Adrenal gland (tissue), 12 donors: ENCODE measurements around the gene TMEM134. TPM values are rescaled to one million over a fixed set of nuclear protein-coding genes. Genes with fewer than 3 reads are reported as not detected.
"Not testable (repeated sequence)": the region's sequence is repeated elsewhere in the genome, so short reads cannot be mapped to it uniquely, and the experiment has no call there.

Experiments used
- DNase-seq, 7 donors: peaks; one replicate each; pipeline ENCODE4 v3.0.0-alpha.2; 2019 to 2020
- H3K27ac ChIP-seq, 5 donors: fragments of 200-600 bp; sonication (generic) in 4 of 5; 1 replicate in 3 of 5; 2 replicates in 2 of 5; pipeline versions ENCODE4 v1.5.1 to v1.8.0; 2016 to 2020; ENCODE audit warnings: mild to moderate bottlenecking in 1 of 5
- H3K27me3 ChIP-seq: fragments of 200-600 bp; 2 replicates; pipeline ENCODE4 v1.8.0; 2021
- H3K36me3 ChIP-seq, 2 donors: fragments of 200-600 bp; replicated peaks in 1 of 2; 1 replicate in 1 of 2; 2 replicates in 1 of 2; pipeline versions ENCODE4 v1.5.1 to v1.8.0; 2018 to 2022
- H3K4me1 ChIP-seq, 2 donors: fragments of 200-600 bp; replicated peaks in 1 of 2; 1 replicate in 1 of 2; 2 replicates in 1 of 2; pipeline versions ENCODE4 v1.5.1 to v1.8.0; 2018 to 2021
- H3K4me3 ChIP-seq, 4 donors: fragments of 200-600 bp; sonication (generic) in 3 of 4; one replicate each; pipeline ENCODE4 v1.5.1; 2016 to 2018
- H3K9me3 ChIP-seq, 3 donors: fragments of 200-600 bp; sonication (generic) in 1 of 3; replicated peaks in 1 of 3; 1 replicate in 2 of 3; 2 replicates in 1 of 3; pipeline versions ENCODE4 v1.5.1 to v1.8.0; 2016 to 2021
- CTCF ChIP-seq, 6 experiments: fragments of 450-650 bp in 4 of 6; fragments of 200-600 bp in 2 of 6; sonication (generic) in 1 of 6; IDR thresholded peaks; 1 replicate in 5 of 6; 2 replicates in 1 of 6; pipeline versions ENCODE4 v1.5.1 to v1.8.0; 2016 to 2021; ENCODE audit warnings: antibody characterized with exemption in 6 of 6, mild to moderate bottlenecking in 2 of 6, moderate library complexity in 1 of 6
- POLR2A ChIP-seq, 2 donors: fragments of 450-650 bp; IDR thresholded peaks; one replicate each; pipeline ENCODE4 v1.6.1; 2017; ENCODE audit warnings: antibody characterized with exemption in 2 of 2, mild to moderate bottlenecking in 2 of 2, moderate library complexity in 1 of 2
- WGBS, 4 donors: extraction: QIAGEN DNeasy Blood & Tissue Kit in 2 of 4; methylation state at CpG; one replicate each; pipeline versions ENCODE4 v1.1.5 to v1.1.7; 2013 to 2017; 5-methylcytosine and 5-hydroxymethylcytosine counted together
- intact Hi-C, 2 donors: fragments of 100-400 bp; cut with DNase I; formaldehyde crosslinking; loops; one replicate each; pipeline versions ENCODE4 v1.14.1 to v1.15.0; 2022 to 2023
- polyA plus RNA-seq, 3 donors: library from polyadenylated mRNA; stranded (reverse); fragments of 200-250 nt in 2 of 3; fragments of 350-450 nt in 1 of 3; fragmentation: Illumina TruSeq in 1 of 3; extraction: RNeasy Lipid Tissue Mini Kit (QIAGEN cat#74804) in 1 of 3; gene quantifications; one replicate each; pipeline ENCODE4 v1.2.3, GENCODE V29; 2013 to 2014
- total RNA-seq, 9 donors: library from RNA; depleted of rRNA in 4 of 9; stranded (reverse); fragments of >200 nt in 4 of 9; fragments of 120-200 nt in 1 of 9; fragmentation: NEBNext Ultra II Directional in 1 of 9; extraction: Animal tissue kit (Norgen Biotek cat#: 25700) in 1 of 9; gene quantifications; one replicate each; pipeline versions ENCODE4 v1.1.0 to v1.2.4, GENCODE V29; 2013 to 2023
- donor health status: healthy with polysubstance abuse.
- donor health status: Bipolar disorder and iron deficiency.
- donor health status: DM: yes; HTN: yes; CAD: no.
- donor health status: DM: no; HTN: no; CAD: no.
- donor health status: DM: no; HTN: no; CAD: no.
- donor health status: DM: yes; HTN: yes; CAD: no.

The TMEM134 gene
- total and polyA plus RNA-seq, 12 donors, result 15.5 to 257 (median 98.0) TPM

- peaks cover 0 to 16% of the 10 kb centered on the region in 2 donors for H3K36me3 ChIP-seq
- peak overlapping the region in 1 of 5 donors; percentile 26 for H3K27ac ChIP-seq
- H3K27me3 ChIP-seq, result no peaks in the 10 kb centered on the region
- no peak for TF ChIP-seq POLR2A (IDR thresholded peaks at IDR 0.05)
- TF ChIP-seq CTCF (IDR thresholded peaks at IDR 0.05), result no peak
- peak overlapping the region in 1 of 4 donors; percentile 67 for H3K4me3 ChIP-seq
- peaks cover 17 to 24% of the 10 kb centered on the region in 2 donors for H3K4me1 ChIP-seq
- DNase-seq, result no peak
- 88 to 92% (median 88%) methylated on average over 13 to 16 of the region's 16 CpGs for WGBS, 4 donors
- no peaks in the 10 kb centered on the region for H3K9me3 ChIP-seq
- intact Hi-C loops, result no loop called here
Observed at GRCh38 chr11:67483831-67484665, 15.0 kb upstream of the TMEM134 start.

- peaks cover 0 to 12% of the 10 kb centered on the region in 2 donors for H3K36me3 ChIP-seq
- peaks cover 17 to 24% of the 10 kb centered on the region in 2 donors for H3K4me1 ChIP-seq
- peak; percentile 36 to 40 for TF ChIP-seq POLR2A (IDR thresholded peaks at IDR 0.05)
- peak in 5 of 6 experiments; percentile 26 to 61 (median 42) for TF ChIP-seq CTCF (IDR thresholded peaks at IDR 0.05)
- no peaks in the 10 kb centered on the region for H3K27me3 ChIP-seq
- peak within 1 kb of the TSS in 4 of 5 donors; percentile 64 to 92 (median 84) for H3K27ac ChIP-seq
- WGBS, 4 donors, result 9 to 24% (median 12%) methylated on average over 13 to 60 of the region's 60 CpGs
- no peaks in the 10 kb centered on the region for H3K9me3 ChIP-seq
- DNase-seq, result peak; percentile 95 to 99 (median 98)
- peak within 1 kb of the TSS in 2 of 4 donors; percentile 41 to 67 for H3K4me3 ChIP-seq
- intact Hi-C loops, result no loop called here
Observed at GRCh38 chr11:67482827-67483798, 14.1 kb upstream of the TMEM134 start, which contains the start of gene AIP. TSS of gene AIP (plus strand) at chr11:67483026. CDS start at chr11:67483159, 133 bp downstream.

- DNase-seq, result no peak
- Histone ChIP-seq H3K27ac (peak overlapping the region in 4 of 5 donors; percentile 64 to 92 (median 84)), H3K4me1 (peaks cover 17 to 24% of the 10 kb centered on the region in 2 donors)
Observed at GRCh38 chr11:67482275-67482826, 13.3 kb upstream of the TMEM134 start.

GRCh38 chr11:67477344-67478050, 8.4 kb upstream of the TMEM134 start:
- H3K9me3 ChIP-seq, H3K27ac ChIP-seq, DNase-seq, H3K27me3 ChIP-seq, H3K4me1 ChIP-seq, H3K4me3 ChIP-seq, H3K36me3 ChIP-seq, intact Hi-C loops: not testable (repeated sequence)
- 81 to 86% (median 84%) methylated on average over 12 to 14 of the region's 16 CpGs for WGBS, 4 donors

More at GRCh38 chr11:67482275-67482826, 13.3 kb upstream of the TMEM134 start:
- no peaks in the 10 kb centered on the region for H3K27me3 ChIP-seq
- H3K9me3 ChIP-seq, result no peaks in the 10 kb centered on the region
- 29 to 41% (median 39%) methylated on average over 19 of the region's 19 CpGs for WGBS, 4 donors
- H3K36me3 ChIP-seq, result peaks cover 0 to 5% of the 10 kb centered on the region in 2 donors
- no peak for TF ChIP-seq CTCF (IDR thresholded peaks at IDR 0.05)
- peak overlapping the region in 2 of 4 donors; percentile 41 to 67 for H3K4me3 ChIP-seq
- intact Hi-C loops, result no loop called here

GRCh38 chr11:67476692-67477091, 7.6 kb upstream of the TMEM134 start:
- H3K4me3 ChIP-seq, DNase-seq, H3K36me3 ChIP-seq, H3K4me1 ChIP-seq, H3K27me3 ChIP-seq, intact Hi-C loops, H3K9me3 ChIP-seq, H3K27ac ChIP-seq: not testable (repeated sequence)
- WGBS, 4 donors, result 77 to 85% (median 83%) methylated on average over 10 of the region's 10 CpGs
